HepG2 (cell line): Measurements from ENCODE around the gene GIN1. TPM values are rescaled to one million over a fixed set of nuclear protein-coding genes. Genes with fewer than 3 reads are reported as not detected.

ENCODE experiments used
- CENPX ChIP-seq: sonication (generic); formaldehyde crosslinking; IDR thresholded peaks from 2 replicates; pipeline ENCODE4 v1.9.0; 2021; ENCODE audit warnings: mild to moderate bottlenecking, missing genetic modification reagents, moderate library complexity
- EED ChIP-seq: sonication (generic); formaldehyde crosslinking; IDR thresholded peaks from 2 replicates; pipeline ENCODE4 v1.5.0; 2020; ENCODE audit warnings: mild to moderate bottlenecking, missing genetic modification reagents
- ELF1 ChIP-seq: sonication (generic); formaldehyde crosslinking; IDR thresholded peaks from 2 replicates; pipeline ENCODE4 v1.4.0; 2020; ENCODE audit warnings: missing genetic modification reagents
- ERF ChIP-seq: IDR thresholded peaks from 2 replicates; pipeline ENCODE4 v1.6.1; 2018; ENCODE audit warnings: missing biosample characterization, missing genetic modification reagents
- GABPB1 ChIP-seq: IDR thresholded peaks from 2 replicates; pipeline ENCODE4 v1.6.1; 2016; ENCODE audit warnings: mild to moderate bottlenecking, missing genetic modification reagents, moderate library complexity, missing compliant biosample characterization
- HHEX ChIP-seq: IDR thresholded peaks from 2 replicates; pipeline ENCODE4 v1.6.1; 2016; ENCODE audit warnings: control low read depth
- KLF9 ChIP-seq: IDR thresholded peaks from 2 replicates; pipeline ENCODE4 v1.6.1; 2016; ENCODE audit warnings: low read depth
- NR2C2 ChIP-seq: sonication (generic); formaldehyde crosslinking; IDR thresholded peaks from 2 replicates; pipeline ENCODE4 v1.4.0; 2020; ENCODE audit warnings: missing genetic modification reagents, mild to moderate bottlenecking, moderate library complexity, borderline replicate concordance
- PCBP1 ChIP-seq: fragments of 200-400 bp; formaldehyde crosslinking; IDR thresholded peaks from 2 replicates; pipeline ENCODE4 v1.6.1; 2017; ENCODE audit warnings: mild to moderate bottlenecking, low read depth, low read length, borderline replicate concordance
- RAD21 ChIP-seq: fragments of 450-650 bp; formaldehyde crosslinking; IDR thresholded peaks from 2 replicates; pipeline ENCODE4 v1.5.0; 2020; ENCODE audit warnings: mild to moderate bottlenecking
- RELA ChIP-seq: sonication (generic); formaldehyde crosslinking; IDR thresholded peaks from 2 replicates; pipeline ENCODE4 v1.4.0; 2020; ENCODE audit warnings: missing genetic modification reagents
- REPIN1 ChIP-seq: sonication (generic); formaldehyde crosslinking; IDR thresholded peaks from 2 replicates; pipeline ENCODE4 v1.8.0; 2022; ENCODE audit warnings: missing genetic modification reagents, low read depth, mild to moderate bottlenecking, borderline replicate concordance
- SOX5 ChIP-seq: IDR thresholded peaks from 2 replicates; pipeline ENCODE4 v1.6.1; 2016; ENCODE audit warnings: borderline replicate concordance
- TSC22D2 ChIP-seq: sonication (generic); formaldehyde crosslinking; IDR thresholded peaks from 2 replicates; pipeline ENCODE4 v1.5.1; 2020; ENCODE audit warnings: missing genetic modification reagents, mild to moderate bottlenecking, borderline replicate concordance
- ZFP62 ChIP-seq: sonication (generic); formaldehyde crosslinking; IDR thresholded peaks from 2 replicates; pipeline ENCODE4 v1.4.0; 2020; ENCODE audit warnings: missing genetic modification reagents
- ZNF761 ChIP-seq: sonication (generic); formaldehyde crosslinking; conservative IDR thresholded peaks from 2 replicates; pipeline ENCODE4 v1.4.0; 2020; ENCODE audit warnings: mild to moderate bottlenecking, missing genetic modification reagents
- ZNF839 ChIP-seq: sonication (generic); formaldehyde crosslinking; IDR thresholded peaks from 2 replicates; pipeline ENCODE4 v1.4.0; 2020; ENCODE audit warnings: missing genetic modification reagents, mild to moderate bottlenecking, borderline replicate concordance
- polyA plus RNA-seq, 8 experiments: library from polyadenylated mRNA; depleted of rRNA in 3 of 8; stranded (reverse) in 7 of 8; unstranded in 1 of 8; fragments of >200 nt; fragmentation: Illumina TruSeq in 4 of 8; extraction: Trizol in 4 of 8; gene quantifications; 2 replicates each; pipeline versions ENCODE4 v1.2.1 to v1.2.3, GENCODE V29; 2011 to 2016; ENCODE audit warnings: low read depth in 4 of 8, missing spikeins in 1 of 8, mixed read lengths in 1 of 8; ENCODE audit not compliant: insufficient read depth in 1 of 8
- total RNA-seq, 5 experiments: library from RNA; depleted of rRNA; stranded (reverse); fragments of >200 nt; fragmentation: Illumina TruSeq; extraction: Trizol; gene quantifications; 2 replicates each; pipeline ENCODE4 v1.2.3, GENCODE V29; 2016; ENCODE audit warnings: low read depth in 1 of 5
- TF ChIP-seq, protein P1 (sequence below): sonication (generic); formaldehyde crosslinking; conservative IDR thresholded peaks from 2 replicates; pipeline ENCODE4 v1.4.0; 2020; ENCODE audit warnings: mild to moderate bottlenecking, missing genetic modification reagents, moderate library complexity
- TF ChIP-seq, protein P2 (sequence below): sonication (generic); formaldehyde crosslinking; IDR thresholded peaks from 2 replicates; pipeline ENCODE4 v1.8.0; 2022; ENCODE audit warnings: missing genetic modification reagents, mild to moderate bottlenecking, moderate library complexity, borderline replicate concordance
- TF ChIP-seq, protein P3 (sequence below): IDR thresholded peaks from 2 replicates; pipeline ENCODE4 v1.6.1; 2012; ENCODE audit warnings: low read length, improper control_type of control experiment
- TF ChIP-seq, protein P4 (sequence below): sonication (generic); formaldehyde crosslinking; IDR thresholded peaks from 2 replicates; pipeline ENCODE4 v1.4.0; 2020; ENCODE audit warnings: missing genetic modification reagents

GIN1 gene
- total and polyA plus RNA-seq, 2 of the 13 experiments (the other 11 are each of a cell fraction or from before 2014, with no cell fraction given): 1.7 to 7.7 TPM

DNA sequence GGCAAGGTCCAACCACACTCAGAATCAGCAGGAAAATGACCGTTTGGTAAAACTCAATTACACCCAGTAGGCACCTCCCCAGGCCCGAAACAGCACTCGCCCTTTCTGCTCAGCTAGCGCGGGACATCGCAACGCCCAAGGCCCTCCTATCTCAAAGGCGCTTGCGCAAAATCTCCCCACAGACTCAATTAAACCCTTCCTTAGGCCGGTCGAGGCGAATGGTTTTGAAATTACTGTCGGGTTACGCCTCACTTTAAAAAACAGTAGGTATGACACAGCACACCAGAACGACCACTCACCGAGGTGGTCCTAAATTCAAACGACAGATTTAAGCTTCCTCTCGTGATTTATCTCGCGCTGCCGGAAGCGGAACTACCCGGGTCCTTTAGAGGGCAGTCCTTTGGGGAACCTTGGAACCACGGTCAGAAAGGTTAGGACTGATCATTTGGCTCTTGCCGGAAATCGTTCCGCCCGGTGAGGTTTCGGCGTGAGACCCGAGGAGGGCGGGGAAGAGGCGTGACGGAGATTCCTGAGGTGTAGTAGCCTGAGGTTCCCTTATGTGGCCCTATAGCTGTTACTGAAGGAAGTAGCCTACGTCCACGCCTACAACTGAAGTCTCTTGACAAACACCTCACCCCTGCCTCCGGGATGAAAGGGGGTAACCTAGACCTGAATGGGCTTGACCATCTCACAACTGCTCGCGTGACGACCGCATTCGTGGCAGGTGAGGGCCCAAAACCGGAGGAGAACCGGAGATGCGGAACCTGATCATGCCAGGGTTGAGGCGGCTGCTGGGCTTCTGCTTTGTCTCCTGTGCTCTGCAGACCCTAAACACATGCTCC lies at the start of gene GIN1, which contains the start of gene PPIP5K2 (continued):
- TF ChIP-seq ZNF839 (CRISPR knock-in tag): peak; percentile 41; the same call in 1 of the 2 replicates
- TF ChIP-seq RELA (CRISPR knock-in tag): no peak
- peak; percentile 87 for TF ChIP-seq ZNF761 (CRISPR knock-in tag)
- peak; percentile 88 for TF ChIP-seq ERF (CRISPR knock-in tag)
- TF ChIP-seq, protein P1, sequence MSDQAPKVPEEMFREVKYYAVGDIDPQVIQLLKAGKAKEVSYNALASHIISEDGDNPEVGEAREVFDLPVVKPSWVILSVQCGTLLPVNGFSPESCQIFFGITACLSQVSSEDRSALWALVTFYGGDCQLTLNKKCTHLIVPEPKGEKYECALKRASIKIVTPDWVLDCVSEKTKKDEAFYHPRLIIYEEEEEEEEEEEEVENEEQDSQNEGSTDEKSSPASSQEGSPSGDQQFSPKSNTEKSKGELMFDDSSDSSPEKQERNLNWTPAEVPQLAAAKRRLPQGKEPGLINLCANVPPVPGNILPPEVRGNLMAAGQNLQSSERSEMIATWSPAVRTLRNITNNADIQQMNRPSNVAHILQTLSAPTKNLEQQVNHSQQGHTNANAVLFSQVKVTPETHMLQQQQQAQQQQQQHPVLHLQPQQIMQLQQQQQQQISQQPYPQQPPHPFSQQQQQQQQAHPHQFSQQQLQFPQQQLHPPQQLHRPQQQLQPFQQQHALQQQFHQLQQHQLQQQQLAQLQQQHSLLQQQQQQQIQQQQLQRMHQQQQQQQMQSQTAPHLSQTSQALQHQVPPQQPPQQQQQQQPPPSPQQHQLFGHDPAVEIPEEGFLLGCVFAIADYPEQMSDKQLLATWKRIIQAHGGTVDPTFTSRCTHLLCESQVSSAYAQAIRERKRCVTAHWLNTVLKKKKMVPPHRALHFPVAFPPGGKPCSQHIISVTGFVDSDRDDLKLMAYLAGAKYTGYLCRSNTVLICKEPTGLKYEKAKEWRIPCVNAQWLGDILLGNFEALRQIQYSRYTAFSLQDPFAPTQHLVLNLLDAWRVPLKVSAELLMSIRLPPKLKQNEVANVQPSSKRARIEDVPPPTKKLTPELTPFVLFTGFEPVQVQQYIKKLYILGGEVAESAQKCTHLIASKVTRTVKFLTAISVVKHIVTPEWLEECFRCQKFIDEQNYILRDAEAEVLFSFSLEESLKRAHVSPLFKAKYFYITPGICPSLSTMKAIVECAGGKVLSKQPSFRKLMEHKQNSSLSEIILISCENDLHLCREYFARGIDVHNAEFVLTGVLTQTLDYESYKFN (CRISPR knock-in tag): peak; percentile 63
- no peak for TF ChIP-seq KLF9 (CRISPR knock-in tag)
- TF ChIP-seq PCBP1: no peak
- TF ChIP-seq NR2C2 (CRISPR knock-in tag): peak; percentile 89
- peak; percentile 59; the same call in 1 of the 2 replicates for TF ChIP-seq TSC22D2 (CRISPR knock-in tag)
- TF ChIP-seq, protein P2, sequence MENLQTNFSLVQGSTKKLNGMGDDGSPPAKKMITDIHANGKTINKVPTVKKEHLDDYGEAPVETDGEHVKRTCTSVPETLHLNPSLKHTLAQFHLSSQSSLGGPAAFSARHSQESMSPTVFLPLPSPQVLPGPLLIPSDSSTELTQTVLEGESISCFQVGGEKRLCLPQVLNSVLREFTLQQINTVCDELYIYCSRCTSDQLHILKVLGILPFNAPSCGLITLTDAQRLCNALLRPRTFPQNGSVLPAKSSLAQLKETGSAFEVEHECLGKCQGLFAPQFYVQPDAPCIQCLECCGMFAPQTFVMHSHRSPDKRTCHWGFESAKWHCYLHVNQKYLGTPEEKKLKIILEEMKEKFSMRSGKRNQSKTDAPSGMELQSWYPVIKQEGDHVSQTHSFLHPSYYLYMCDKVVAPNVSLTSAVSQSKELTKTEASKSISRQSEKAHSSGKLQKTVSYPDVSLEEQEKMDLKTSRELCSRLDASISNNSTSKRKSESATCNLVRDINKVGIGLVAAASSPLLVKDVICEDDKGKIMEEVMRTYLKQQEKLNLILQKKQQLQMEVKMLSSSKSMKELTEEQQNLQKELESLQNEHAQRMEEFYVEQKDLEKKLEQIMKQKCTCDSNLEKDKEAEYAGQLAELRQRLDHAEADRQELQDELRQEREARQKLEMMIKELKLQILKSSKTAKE (CRISPR knock-in tag): 0 out of 2 replicates have a peak, but pooled peaks have one; percentile 51
- TF ChIP-seq ZFP62 (CRISPR knock-in tag): no peak
- no peak for TF ChIP-seq HHEX (CRISPR knock-in tag)
- TF ChIP-seq RAD21 (CRISPR knock-in tag): peak; percentile 45; the same call in 1 of the 2 replicates
- peak; percentile 90 for TF ChIP-seq ELF1 (CRISPR knock-in tag)
- TF ChIP-seq REPIN1 (CRISPR knock-in tag): peak; percentile 98
- no peak for TF ChIP-seq EED (CRISPR knock-in tag)
- no peak for TF ChIP-seq CENPX (CRISPR knock-in tag)
- TF ChIP-seq, protein P3, sequence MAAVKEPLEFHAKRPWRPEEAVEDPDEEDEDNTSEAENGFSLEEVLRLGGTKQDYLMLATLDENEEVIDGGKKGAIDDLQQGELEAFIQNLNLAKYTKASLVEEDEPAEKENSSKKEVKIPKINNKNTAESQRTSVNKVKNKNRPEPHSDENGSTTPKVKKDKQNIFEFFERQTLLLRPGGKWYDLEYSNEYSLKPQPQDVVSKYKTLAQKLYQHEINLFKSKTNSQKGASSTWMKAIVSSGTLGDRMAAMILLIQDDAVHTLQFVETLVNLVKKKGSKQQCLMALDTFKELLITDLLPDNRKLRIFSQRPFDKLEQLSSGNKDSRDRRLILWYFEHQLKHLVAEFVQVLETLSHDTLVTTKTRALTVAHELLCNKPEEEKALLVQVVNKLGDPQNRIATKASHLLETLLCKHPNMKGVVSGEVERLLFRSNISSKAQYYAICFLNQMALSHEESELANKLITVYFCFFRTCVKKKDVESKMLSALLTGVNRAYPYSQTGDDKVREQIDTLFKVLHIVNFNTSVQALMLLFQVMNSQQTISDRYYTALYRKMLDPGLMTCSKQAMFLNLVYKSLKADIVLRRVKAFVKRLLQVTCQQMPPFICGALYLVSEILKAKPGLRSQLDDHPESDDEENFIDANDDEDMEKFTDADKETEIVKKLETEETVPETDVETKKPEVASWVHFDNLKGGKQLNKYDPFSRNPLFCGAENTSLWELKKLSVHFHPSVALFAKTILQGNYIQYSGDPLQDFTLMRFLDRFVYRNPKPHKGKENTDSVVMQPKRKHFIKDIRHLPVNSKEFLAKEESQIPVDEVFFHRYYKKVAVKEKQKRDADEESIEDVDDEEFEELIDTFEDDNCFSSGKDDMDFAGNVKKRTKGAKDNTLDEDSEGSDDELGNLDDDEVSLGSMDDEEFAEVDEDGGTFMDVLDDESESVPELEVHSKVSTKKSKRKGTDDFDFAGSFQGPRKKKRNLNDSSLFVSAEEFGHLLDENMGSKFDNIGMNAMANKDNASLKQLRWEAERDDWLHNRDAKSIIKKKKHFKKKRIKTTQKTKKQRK: no peak
- peak; percentile 56; the same call in 1 of the 2 replicates for TF ChIP-seq SOX5
- TF ChIP-seq GABPB1 (CRISPR knock-in tag): peak; percentile 99
- TF ChIP-seq, protein P4, sequence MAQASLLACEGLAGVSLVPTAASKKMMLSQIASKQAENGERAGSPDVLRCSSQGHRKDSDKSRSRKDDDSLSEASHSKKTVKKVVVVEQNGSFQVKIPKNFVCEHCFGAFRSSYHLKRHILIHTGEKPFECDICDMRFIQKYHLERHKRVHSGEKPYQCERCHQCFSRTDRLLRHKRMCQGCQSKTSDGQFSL: 0 out of 2 replicates have a peak, but pooled peaks have one; percentile 45
